Neural progenitor cell (in vitro differentiated cells): ENCODE results near the gene ZNF280B. TPM values are rescaled to one million over a fixed set of nuclear protein-coding genes. Genes with fewer than 3 reads are reported as not detected.

Experiments used
- DNase-seq: peaks from one replicate; pipeline ENCODE4 v3.0.0-alpha.2; 2016; ENCODE audit warnings: low spot score
- H2AFZ ChIP-seq: fragments of 200-600 bp; sonication (generic); replicated peaks from 2 replicates; pipeline ENCODE4 v1.6.1; 2016; ENCODE audit warnings: antibody characterized with exemption
- H3F3A ChIP-seq: fragments of 200-600 bp; sonication (generic); 2 replicates; pipeline ENCODE4 v1.6.1; 2016; ENCODE audit warnings: antibody characterized with exemption, low read depth
- H3K27ac ChIP-seq: fragments of 200-600 bp; sonication (generic); 2 replicates; pipeline ENCODE4 v1.5.1; 2016; ENCODE audit warnings: mild to moderate bottlenecking
- H3K27me3 ChIP-seq: fragments of 200-600 bp; sonication (generic); 2 replicates; pipeline ENCODE4 v1.6.1; 2016; ENCODE audit warnings: mild to moderate bottlenecking, moderate library complexity
- H3K36me3 ChIP-seq: fragments of 200-600 bp; sonication (generic); 2 replicates; pipeline ENCODE4 v1.5.1; 2016
- H3K4me1 ChIP-seq: fragments of 200-600 bp; sonication (generic); 2 replicates; pipeline ENCODE4 v1.6.1; 2016; ENCODE audit warnings: mixed run types
- H3K4me2 ChIP-seq: fragments of 200-600 bp; sonication (generic); 2 replicates; pipeline ENCODE4 v1.6.1; 2016
- H3K4me3 ChIP-seq: fragments of 200-600 bp; sonication (generic); 2 replicates; pipeline ENCODE4 v1.5.1; 2016
- H3K79me2 ChIP-seq: fragments of 200-600 bp; sonication (generic); 2 replicates; pipeline ENCODE4 v1.6.1; 2016; ENCODE audit warnings: low read depth
- H3K9ac ChIP-seq: fragments of 200-600 bp; sonication (generic); 2 replicates; pipeline ENCODE4 v1.6.1; 2016
- H3K9me3 ChIP-seq: fragments of 200-600 bp; sonication (generic); 2 replicates; pipeline ENCODE4 v1.5.1; 2016; ENCODE audit warnings: low read depth
- H4K20me1 ChIP-seq: fragments of 200-600 bp; sonication (generic); 2 replicates; pipeline ENCODE4 v1.6.1; 2016; ENCODE audit warnings: low read depth
- H3K27ac Mint-ChIP-seq: 3 replicates; pipeline ENCODE4 v1.8.0; 2021; ENCODE audit warnings: mixed read lengths
- H3K27me3 Mint-ChIP-seq: 2 replicates; pipeline ENCODE4 v1.8.0; 2022; ENCODE audit warnings: low read depth, mild to moderate bottlenecking, inconsistent platforms, moderate library complexity, mixed read lengths; ENCODE audit not compliant: insufficient read depth
- H3K36me3 Mint-ChIP-seq: 3 replicates; pipeline ENCODE4 v1.8.0; 2021; ENCODE audit warnings: mixed read lengths
- H3K4me1 Mint-ChIP-seq: 3 replicates; pipeline ENCODE4 v1.8.0; 2021; ENCODE audit warnings: mixed read lengths
- H3K4me3 Mint-ChIP-seq: 3 replicates; pipeline ENCODE4 v1.8.0; 2021; ENCODE audit warnings: mild to moderate bottlenecking, moderate library complexity, mixed read lengths
- H3K9me3 Mint-ChIP-seq: 3 replicates; pipeline ENCODE4 v1.8.0; 2020; ENCODE audit warnings: mixed read lengths
- CTCF ChIP-seq: fragments of 200-600 bp; sonication (generic); IDR thresholded peaks from 2 replicates; pipeline ENCODE4 v1.5.1; 2017; ENCODE audit warnings: antibody characterized with exemption, mild to moderate bottlenecking
- EZH2 ChIP-seq: fragments of 200-600 bp; sonication (generic); IDR thresholded peaks from 2 replicates; pipeline ENCODE4 v1.6.1; 2017; ENCODE audit warnings: antibody characterized with exemption, mild to moderate bottlenecking, moderate library complexity
- EZH2phosphoT487 ChIP-seq: fragments of 200-600 bp; sonication (generic); IDR thresholded peaks from 2 replicates; pipeline ENCODE4 v1.6.1; 2017; ENCODE audit warnings: antibody characterized with exemption
- total RNA-seq: library from RNA; depleted of rRNA; stranded (reverse); fragments of >200 nt; gene quantifications from 2 replicates; pipeline ENCODE4 v1.2.3, GENCODE V29; 2015; ENCODE audit warnings: low replicate concordance

ZNF280B gene
- total RNA-seq, 1 donor from 2014 or later: 14.2 TPM

DNA sequence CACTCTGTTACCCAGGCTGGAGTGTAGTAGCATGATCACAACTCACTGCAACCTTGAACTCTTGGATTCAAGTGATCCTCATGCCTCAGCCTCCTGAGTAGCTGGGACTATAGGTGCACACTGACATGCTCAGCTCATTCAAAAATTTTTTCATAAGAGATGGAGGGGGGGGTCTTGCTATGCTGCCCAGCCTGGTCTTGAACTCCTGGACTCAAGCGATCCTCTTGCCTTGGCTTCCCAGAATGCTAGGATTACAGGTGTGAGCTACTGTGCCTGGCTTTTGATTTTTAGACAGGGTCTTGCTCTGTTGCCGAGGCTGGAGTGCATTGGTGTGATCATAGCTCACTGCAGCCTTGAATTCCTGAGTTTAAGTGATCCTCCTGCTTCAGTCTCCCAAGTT lies 36.5 kb upstream of the ZNF280B start:
- Mint-ChIP-seq H3K9me3 (no peaks in the 10 kb centered on the region), H3K4me3 (no peak overlapping the region), H3K4me1 (no peaks in the 10 kb centered on the region), H3K27me3 (peaks cover 5% of the 10 kb centered on the region), H3K36me3 (no peaks in the 10 kb centered on the region), H3K27ac (no peak overlapping the region)
- Histone ChIP-seq H3K9me3 (no peaks in the 10 kb centered on the region), H4K20me1 (no peaks in the 10 kb centered on the region), H3K4me3 (no peak overlapping the region), H3K36me3 (no peaks in the 10 kb centered on the region), H2AFZ (no peak overlapping the region), H3K27me3 (peaks cover 99% of the 10 kb centered on the region), H3K9ac (no peak overlapping the region), H3K27ac (no peak overlapping the region), H3K4me1 (no peaks in the 10 kb centered on the region), H3F3A (no peaks in the 10 kb centered on the region), H3K4me2 (no peak overlapping the region), H3K79me2 (no peaks in the 10 kb centered on the region)
- TF ChIP-seq CTCF (no peak), EZH2phosphoT487 (no peak)
- DNase-seq: no peak

DNA sequence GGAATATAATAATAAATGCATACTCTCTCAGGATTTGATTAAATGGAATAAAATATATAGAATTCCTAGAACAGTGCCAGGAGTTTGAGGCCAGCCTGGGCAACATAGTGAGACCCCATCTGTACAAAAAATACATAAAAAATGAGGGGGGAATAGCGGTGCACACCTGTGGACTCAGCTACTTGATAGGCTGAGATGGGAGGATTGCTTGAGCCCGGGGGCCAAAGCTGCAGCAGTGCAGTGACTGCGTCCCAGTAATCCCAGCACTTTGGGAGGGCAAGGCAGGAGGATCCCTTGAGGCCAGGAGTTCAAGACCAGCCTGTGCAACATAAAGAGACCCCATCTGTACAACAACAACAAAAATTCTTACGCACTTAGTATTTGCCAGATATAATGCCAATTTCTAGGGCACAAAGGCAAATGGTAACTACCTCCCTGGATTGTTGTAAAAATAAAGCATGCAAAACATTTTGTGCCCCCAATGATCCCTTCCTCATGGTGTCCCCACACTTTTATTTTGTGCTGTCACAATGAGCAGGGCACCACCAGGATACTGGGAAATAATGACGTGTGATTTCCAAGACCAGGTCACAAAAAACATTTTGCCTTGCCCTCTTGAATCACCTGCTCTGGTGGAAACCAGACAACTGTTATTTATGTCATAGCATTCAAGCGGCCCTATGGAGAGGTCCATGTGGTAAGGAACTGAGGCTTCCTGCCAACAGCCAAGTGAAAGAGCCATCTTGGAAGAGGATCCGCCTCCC lies 29.9 kb upstream of the ZNF280B start:
- H3K4me1 Mint-ChIP-seq: no peaks in the 10 kb centered on the region

GRCh38 chr22:22536916-22537315 lies 28.4 kb upstream of the ZNF280B start:
- peaks cover 92% of the 10 kb centered on the region for H3K27me3 ChIP-seq
- no peaks in the 10 kb centered on the region for H3K9me3 Mint-ChIP-seq
- no peaks in the 10 kb centered on the region for H3K27me3 Mint-ChIP-seq
- H3F3A ChIP-seq: no peaks in the 10 kb centered on the region
- no peaks in the 10 kb centered on the region for H4K20me1 ChIP-seq
- H3K4me3 Mint-ChIP-seq: no peak overlapping the region
- H3K4me2 ChIP-seq: no peak overlapping the region
- no peak overlapping the region for H3K9ac ChIP-seq
- H2AFZ ChIP-seq: no peak overlapping the region
- H3K4me1 Mint-ChIP-seq: no peaks in the 10 kb centered on the region
- H3K9me3 ChIP-seq: no peaks in the 10 kb centered on the region
- no peaks in the 10 kb centered on the region for H3K36me3 ChIP-seq
- H3K4me1 ChIP-seq: no peaks in the 10 kb centered on the region
- no peaks in the 10 kb centered on the region for H3K36me3 Mint-ChIP-seq
- TF ChIP-seq EZH2phosphoT487 (no peak), CTCF (no peak), EZH2 (no peak)
- no peaks in the 10 kb centered on the region for H3K79me2 ChIP-seq
- no peak overlapping the region for H3K27ac Mint-ChIP-seq
- no peak overlapping the region for H3K4me3 ChIP-seq
- DNase-seq: no peak
- no peak overlapping the region for H3K27ac ChIP-seq

More for the DNA sequence above, 29.9 kb upstream of the ZNF280B start:
- no peak overlapping the region for H3K27ac Mint-ChIP-seq
- H2AFZ ChIP-seq: no peak overlapping the region
- H4K20me1 ChIP-seq: no peaks in the 10 kb centered on the region
- H3K27me3 ChIP-seq: peaks cover 98% of the 10 kb centered on the region
- no peak overlapping the region for H3K27ac ChIP-seq
- no peaks in the 10 kb centered on the region for H3K4me1 ChIP-seq
- H3K4me3 ChIP-seq: no peak overlapping the region
- no peak for DNase-seq
- H3K9me3 ChIP-seq: no peaks in the 10 kb centered on the region
- H3K4me3 Mint-ChIP-seq: no peak overlapping the region
- no peaks in the 10 kb centered on the region for H3K9me3 Mint-ChIP-seq
- H3K36me3 Mint-ChIP-seq: no peaks in the 10 kb centered on the region
- H3K79me2 ChIP-seq: no peaks in the 10 kb centered on the region
- no peaks in the 10 kb centered on the region for H3K36me3 ChIP-seq
- H3K9ac ChIP-seq: no peak overlapping the region
- no peak overlapping the region for H3K4me2 ChIP-seq
- H3K27me3 Mint-ChIP-seq: no peaks in the 10 kb centered on the region
- TF ChIP-seq EZH2phosphoT487 (no peak), EZH2 (no peak), CTCF (no peak)
- H3F3A ChIP-seq: no peaks in the 10 kb centered on the region
